ENCODE data around the gene IL9R. TPM values are rescaled to one million over a fixed set of nuclear protein-coding genes. Genes with fewer than 3 reads are reported as not detected.

The IL9R gene
- total and polyA plus RNA-seq, 10 of the 15 experiments (the other 5 are each of a cell fraction or from before 2014, with no cell fraction given) = 0.47 to 5.9 (median 2.4) TPM

DNA sequence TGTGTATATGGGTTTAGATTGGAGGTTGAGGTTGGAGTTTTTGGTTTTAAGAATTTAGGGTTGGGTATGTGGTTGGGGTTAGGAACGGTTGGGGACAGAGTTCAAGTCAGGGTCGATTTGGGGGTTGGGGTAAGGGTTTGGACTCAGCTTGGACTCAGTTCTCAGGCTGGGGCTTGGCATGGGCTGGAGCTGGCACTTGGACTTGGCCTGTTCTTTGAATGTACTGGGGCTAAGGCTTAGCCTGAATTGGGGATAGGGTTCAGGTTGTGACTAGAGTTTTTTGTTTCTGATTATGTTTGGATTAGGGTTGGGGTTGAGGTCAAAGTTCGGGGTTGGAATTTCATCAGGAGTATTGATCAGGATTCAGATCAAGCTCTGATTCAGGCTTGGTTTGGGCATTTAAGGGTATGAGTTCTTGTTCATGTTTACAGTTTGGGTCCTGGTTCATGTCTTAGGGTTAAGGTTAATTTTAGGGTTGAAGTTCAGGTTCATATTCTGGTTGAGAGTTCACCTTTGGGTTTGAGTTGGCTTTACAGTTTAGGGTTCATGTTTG is 46.2 kb upstream of the IL9R start:
- H3K4me3 ChIP-seq = no peak overlapping the region
- no peaks in the 10 kb centered on the region for H3K36me3 ChIP-seq (ENCODE audit: control insufficient read depth in 2 of 2, insufficient read depth in 2 of 2, low read length in 1 of 2)
- ChIA-PET SMC1A (ENCODE audit: uncharacterized antibody, unreplicated experiment) (no interaction called here), POLR2A (no interaction called here), RAD21 (ENCODE audit: unreplicated experiment) (no interaction called here), CTCF (no interaction called here)
- H3K4me2 ChIP-seq (ENCODE audit: control insufficient read depth, insufficient read depth) = no peak overlapping the region
- ATAC-seq = no peak
- no peaks in the 10 kb centered on the region for H3K79me2 ChIP-seq (ENCODE audit: control insufficient read depth, insufficient read depth, low read length)
- no peak overlapping the region for H3K9ac ChIP-seq (ENCODE audit: control insufficient read depth, insufficient read depth, low read length)
- H3K27ac ChIP-seq (ENCODE audit: control insufficient read depth, insufficient read depth) = no peak overlapping the region
- in situ Hi-C loops (cut with MboI) = no loop called here
- no peak overlapping the region for H2AFZ ChIP-seq (ENCODE audit: control insufficient read depth, low read depth, low read length)
- no peaks in the 10 kb centered on the region for H3K4me1 ChIP-seq (ENCODE audit: control insufficient read depth, insufficient read depth, low read length)
- H3K9me3 ChIP-seq (replicated peaks; ENCODE audit: control insufficient read depth, insufficient read depth, low read length) = no peaks in the 10 kb centered on the region; the same call in 2 of the 3 replicates
- H3K27me3 ChIP-seq (replicated peaks in 1 of 2; ENCODE audit: control insufficient read depth in 2 of 2, insufficient read depth in 2 of 2, low read length in 1 of 2) = no peaks in the 10 kb centered on the region
- no peak for TF ChIP-seq ASH2L (IDR thresholded peaks at IDR 0.05; ENCODE audit: borderline replicate concordance, low read depth)
- TF ChIP-seq, protein P1, sequence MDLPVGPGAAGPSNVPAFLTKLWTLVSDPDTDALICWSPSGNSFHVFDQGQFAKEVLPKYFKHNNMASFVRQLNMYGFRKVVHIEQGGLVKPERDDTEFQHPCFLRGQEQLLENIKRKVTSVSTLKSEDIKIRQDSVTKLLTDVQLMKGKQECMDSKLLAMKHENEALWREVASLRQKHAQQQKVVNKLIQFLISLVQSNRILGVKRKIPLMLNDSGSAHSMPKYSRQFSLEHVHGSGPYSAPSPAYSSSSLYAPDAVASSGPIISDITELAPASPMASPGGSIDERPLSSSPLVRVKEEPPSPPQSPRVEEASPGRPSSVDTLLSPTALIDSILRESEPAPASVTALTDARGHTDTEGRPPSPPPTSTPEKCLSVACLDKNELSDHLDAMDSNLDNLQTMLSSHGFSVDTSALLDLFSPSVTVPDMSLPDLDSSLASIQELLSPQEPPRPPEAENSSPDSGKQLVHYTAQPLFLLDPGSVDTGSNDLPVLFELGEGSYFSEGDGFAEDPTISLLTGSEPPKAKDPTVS (IDR thresholded peaks at IDR 0.05; ENCODE audit: low read depth, low read length) = no peak
- TF ChIP-seq, protein P2, sequence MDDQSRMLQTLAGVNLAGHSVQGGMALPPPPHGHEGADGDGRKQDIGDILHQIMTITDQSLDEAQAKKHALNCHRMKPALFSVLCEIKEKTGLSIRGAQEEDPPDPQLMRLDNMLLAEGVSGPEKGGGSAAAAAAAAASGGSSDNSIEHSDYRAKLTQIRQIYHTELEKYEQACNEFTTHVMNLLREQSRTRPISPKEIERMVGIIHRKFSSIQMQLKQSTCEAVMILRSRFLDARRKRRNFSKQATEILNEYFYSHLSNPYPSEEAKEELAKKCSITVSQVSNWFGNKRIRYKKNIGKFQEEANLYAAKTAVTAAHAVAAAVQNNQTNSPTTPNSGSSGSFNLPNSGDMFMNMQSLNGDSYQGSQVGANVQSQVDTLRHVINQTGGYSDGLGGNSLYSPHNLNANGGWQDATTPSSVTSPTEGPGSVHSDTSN (IDR thresholded peaks at IDR 0.05; ENCODE audit: insufficient replicate concordance, low read depth, low read length) = no peak
- TF ChIP-seq SREBF1 (IDR thresholded peaks at IDR 0.05; ENCODE audit: low read length) = no peak
- no peak for TF ChIP-seq TBL1XR1 (IDR thresholded peaks at IDR 0.05; ENCODE audit: low read depth, low read length)
- no peak for TF ChIP-seq IKZF2 (IDR thresholded peaks at IDR 0.05)
- no peak for DNase-seq (ENCODE audit: low read depth, low spot score)
- no peaks in the 10 kb centered on the region for H4K20me1 ChIP-seq (ENCODE audit: control insufficient read depth, insufficient read depth)
- WGBS (ENCODE audit: insufficient coverage, insufficient replicate concordance, low lambda C conversion rate, missing lambda C conversion rate) = 17% methylated on average over 3 of the region's 3 CpGs
- intact Hi-C loops (cut with micrococcal nuclease; ENCODE audit: unreplicated experiment) = loop anchor here (2.0 kb wide), 1 partner anchor 47 kb away; no protein-coding TSS in a partner anchor
- BruUV-seq (replicated peaks) = no TSS peak
- FAIRE-seq = no peak

Data from GM12878 (cell line).